ENCODE measurements around the gene HDGF.
"Not testable (repeated sequence)": the region's sequence is repeated elsewhere in the genome, so short reads cannot be mapped to it uniquely, and the experiment has no call there.

HDGF gene

DNA sequence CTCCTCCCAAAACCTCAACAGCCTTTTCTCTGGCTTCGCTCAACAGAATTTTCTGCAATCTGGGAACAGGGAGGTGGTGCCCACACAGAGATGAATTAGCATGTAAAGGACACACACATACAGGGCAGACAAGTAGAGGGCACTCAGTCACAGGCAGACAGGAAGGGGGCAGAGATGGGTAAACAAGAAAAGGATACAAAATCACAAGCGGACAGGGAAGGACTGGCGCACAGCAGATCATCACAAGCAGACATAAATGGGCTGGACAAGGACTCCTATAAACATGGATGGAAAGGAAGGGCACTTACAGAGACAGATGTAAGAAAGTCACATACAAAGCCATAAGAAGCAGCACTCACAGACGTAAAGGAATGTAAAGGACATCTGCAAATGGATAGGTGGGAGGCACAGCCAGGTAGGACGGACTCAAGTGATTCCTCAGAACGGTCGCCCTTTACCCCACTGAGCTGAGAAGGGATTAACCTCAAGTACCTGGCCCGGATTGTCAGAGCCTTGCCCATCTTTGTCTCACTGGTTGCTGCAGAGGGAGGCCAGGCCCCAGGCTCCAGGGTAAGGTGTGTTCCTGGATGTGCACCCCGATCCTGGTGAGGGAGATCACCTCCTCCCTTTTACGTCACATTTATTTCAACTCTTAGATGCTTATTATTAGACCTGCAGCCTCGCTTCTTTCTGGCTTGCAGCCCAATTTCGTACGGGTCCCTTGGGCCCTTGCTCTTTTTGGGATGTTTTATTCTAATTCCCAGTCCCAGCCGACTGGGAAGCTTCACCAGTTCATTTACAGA, 15.0 kb upstream of the HDGF start:
- DNase-seq (ENCODE audit: extremely low read depth, insufficient read length): no peak
- Histone ChIP-seq H3K36me3 (ENCODE audit: control insufficient read depth, insufficient read depth, low read length) (peaks cover 3% of the 10 kb centered on the region), H3K27me3 (replicated peaks; ENCODE audit: control insufficient read depth, insufficient read depth, low read length) (no peaks in the 10 kb centered on the region), H3K4me3 (replicated peaks; ENCODE audit: low read depth, low read length) (peak overlapping the region; percentile 82)
- TF ChIP-seq, protein P1, sequence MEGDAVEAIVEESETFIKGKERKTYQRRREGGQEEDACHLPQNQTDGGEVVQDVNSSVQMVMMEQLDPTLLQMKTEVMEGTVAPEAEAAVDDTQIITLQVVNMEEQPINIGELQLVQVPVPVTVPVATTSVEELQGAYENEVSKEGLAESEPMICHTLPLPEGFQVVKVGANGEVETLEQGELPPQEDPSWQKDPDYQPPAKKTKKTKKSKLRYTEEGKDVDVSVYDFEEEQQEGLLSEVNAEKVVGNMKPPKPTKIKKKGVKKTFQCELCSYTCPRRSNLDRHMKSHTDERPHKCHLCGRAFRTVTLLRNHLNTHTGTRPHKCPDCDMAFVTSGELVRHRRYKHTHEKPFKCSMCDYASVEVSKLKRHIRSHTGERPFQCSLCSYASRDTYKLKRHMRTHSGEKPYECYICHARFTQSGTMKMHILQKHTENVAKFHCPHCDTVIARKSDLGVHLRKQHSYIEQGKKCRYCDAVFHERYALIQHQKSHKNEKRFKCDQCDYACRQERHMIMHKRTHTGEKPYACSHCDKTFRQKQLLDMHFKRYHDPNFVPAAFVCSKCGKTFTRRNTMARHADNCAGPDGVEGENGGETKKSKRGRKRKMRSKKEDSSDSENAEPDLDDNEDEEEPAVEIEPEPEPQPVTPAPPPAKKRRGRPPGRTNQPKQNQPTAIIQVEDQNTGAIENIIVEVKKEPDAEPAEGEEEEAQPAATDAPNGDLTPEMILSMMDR (IDR thresholded peaks at IDR 0.05; ENCODE audit: insufficient read depth, low read length, poor library complexity, severe bottlenecking): no peak

DNA sequence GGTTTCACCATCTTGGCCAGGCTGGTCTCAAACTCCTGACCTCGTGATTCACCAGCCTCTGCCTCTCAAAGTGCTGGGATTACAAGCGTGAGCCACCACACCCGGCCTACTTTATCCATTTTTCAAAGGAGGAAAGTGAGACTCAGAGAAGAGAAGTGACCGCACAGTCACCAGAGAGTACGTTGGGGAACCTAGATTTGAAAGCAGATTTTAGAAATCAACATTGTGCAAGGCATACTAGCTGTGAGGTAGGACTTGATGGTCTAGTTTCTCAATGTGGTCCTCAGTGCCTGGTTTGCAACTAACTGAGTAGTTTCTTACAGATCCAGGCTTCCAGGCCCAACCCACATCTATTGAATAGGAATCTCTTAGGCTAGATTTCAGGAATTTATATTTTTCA, 14.2 kb upstream of the HDGF start:
- DNase-seq (ENCODE audit: extremely low read depth, insufficient read length): no peak
- TF ChIP-seq, protein P1 (IDR thresholded peaks at IDR 0.05; ENCODE audit: insufficient read depth, low read length, poor library complexity, severe bottlenecking): no peak

DNA sequence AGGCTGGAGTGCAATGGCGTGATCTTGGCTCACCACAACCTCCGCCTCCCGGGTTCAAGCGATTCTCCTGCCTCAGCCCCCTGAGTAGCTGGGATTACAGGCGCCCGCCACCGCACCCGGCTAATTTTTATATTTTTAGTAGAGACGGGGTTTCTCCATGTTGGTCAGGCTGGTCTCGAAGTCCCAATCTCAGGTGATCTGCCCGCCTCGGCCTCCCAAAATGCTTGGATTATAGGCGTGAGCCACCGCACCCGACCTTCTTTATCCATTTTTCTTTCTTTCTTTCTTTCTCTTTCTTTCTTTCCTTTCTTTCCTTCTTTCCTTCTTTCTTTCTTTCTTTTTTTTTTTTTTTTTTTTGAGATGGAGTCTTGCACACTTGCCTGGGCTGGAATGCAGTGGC, 13.7 kb upstream of the HDGF start:
- not testable (repeated sequence) for DNase-seq (ENCODE audit: extremely low read depth, insufficient read length); H3K27me3 ChIP-seq (replicated peaks; ENCODE audit: control insufficient read depth, insufficient read depth, low read length); H3K4me3 ChIP-seq (replicated peaks; ENCODE audit: low read depth, low read length); H3K36me3 ChIP-seq (ENCODE audit: control insufficient read depth, insufficient read depth, low read length)

More for the DNA sequence above, 14.2 kb upstream of the HDGF start:
- Histone ChIP-seq H3K36me3 (ENCODE audit: control insufficient read depth, insufficient read depth, low read length) (no peaks in the 10 kb centered on the region), H3K4me3 (replicated peaks; ENCODE audit: low read depth, low read length) (peak overlapping the region; percentile 82; the same call in 1 of the 2 replicates), H3K27me3 (replicated peaks; ENCODE audit: control insufficient read depth, insufficient read depth, low read length) (no peaks in the 10 kb centered on the region)

DNA sequence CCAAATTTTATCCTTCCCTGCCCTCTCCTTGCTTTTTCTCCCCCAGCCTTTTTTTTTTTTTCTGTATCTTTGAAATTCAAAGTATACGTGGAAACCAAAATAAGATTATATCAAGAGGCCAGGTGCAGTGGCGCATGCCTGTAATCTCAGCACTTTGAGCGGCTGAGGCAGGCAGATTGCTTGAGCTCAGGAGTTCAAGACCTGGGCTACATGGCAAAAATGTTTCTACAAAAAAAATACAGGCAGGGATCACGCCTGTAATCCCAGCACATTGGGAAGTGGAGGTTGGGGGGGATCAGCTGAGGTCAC, 9.3 kb upstream of the HDGF start:
- no peak overlapping the region for H3K4me3 ChIP-seq (replicated peaks; ENCODE audit: low read depth, low read length)
- TF ChIP-seq, protein P1 (IDR thresholded peaks at IDR 0.05; ENCODE audit: insufficient read depth, low read length, poor library complexity, severe bottlenecking): no peak
- no peaks in the 10 kb centered on the region for H3K27me3 ChIP-seq (replicated peaks; ENCODE audit: control insufficient read depth, insufficient read depth, low read length)
- H3K36me3 ChIP-seq (ENCODE audit: control insufficient read depth, insufficient read depth, low read length): no peaks in the 10 kb centered on the region
- no peak for DNase-seq (ENCODE audit: extremely low read depth, insufficient read length)

DNA sequence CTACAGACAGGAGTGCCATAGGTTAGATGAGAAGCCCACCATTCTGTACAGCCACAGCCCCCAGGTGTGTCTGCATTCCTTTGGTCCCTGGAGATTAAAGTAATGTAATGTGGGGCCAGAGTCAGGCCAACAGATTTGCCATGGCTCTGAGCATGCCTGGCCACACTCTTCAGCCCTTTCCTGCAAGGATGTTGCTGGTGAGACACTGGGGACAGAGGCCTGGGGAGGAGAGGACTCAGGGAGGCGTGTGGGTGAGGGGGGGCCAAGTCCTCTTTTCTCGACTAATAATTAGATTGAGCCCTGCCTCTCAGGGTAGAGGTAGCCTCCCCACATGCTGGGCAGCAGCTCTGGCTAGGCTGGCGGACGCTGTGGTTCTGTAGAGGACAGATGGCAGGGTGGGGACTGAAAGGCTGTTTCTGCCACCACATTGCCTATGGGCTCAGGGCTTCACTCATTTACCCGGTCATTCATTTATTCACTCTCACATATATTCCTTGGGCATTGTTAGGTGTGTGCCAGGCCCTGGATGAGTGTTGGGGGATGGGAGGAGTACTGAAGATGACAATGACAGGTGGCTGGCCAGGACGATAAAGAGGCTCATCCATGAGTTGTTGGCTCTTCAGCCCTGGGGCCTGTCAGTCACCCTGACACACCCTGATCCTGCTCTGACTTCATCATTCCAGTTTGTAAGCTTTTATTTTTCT, 8.8 kb upstream of the HDGF start:
- Histone ChIP-seq H3K4me3 (replicated peaks; ENCODE audit: low read depth, low read length) (no peak overlapping the region), H3K27me3 (replicated peaks; ENCODE audit: control insufficient read depth, insufficient read depth, low read length) (no peaks in the 10 kb centered on the region), H3K36me3 (ENCODE audit: control insufficient read depth, insufficient read depth, low read length) (no peaks in the 10 kb centered on the region)
- TF ChIP-seq, protein P1 (IDR thresholded peaks at IDR 0.05; ENCODE audit: insufficient read depth, low read length, poor library complexity, severe bottlenecking): no peak
- no peak for DNase-seq (ENCODE audit: extremely low read depth, insufficient read length)

DNA sequence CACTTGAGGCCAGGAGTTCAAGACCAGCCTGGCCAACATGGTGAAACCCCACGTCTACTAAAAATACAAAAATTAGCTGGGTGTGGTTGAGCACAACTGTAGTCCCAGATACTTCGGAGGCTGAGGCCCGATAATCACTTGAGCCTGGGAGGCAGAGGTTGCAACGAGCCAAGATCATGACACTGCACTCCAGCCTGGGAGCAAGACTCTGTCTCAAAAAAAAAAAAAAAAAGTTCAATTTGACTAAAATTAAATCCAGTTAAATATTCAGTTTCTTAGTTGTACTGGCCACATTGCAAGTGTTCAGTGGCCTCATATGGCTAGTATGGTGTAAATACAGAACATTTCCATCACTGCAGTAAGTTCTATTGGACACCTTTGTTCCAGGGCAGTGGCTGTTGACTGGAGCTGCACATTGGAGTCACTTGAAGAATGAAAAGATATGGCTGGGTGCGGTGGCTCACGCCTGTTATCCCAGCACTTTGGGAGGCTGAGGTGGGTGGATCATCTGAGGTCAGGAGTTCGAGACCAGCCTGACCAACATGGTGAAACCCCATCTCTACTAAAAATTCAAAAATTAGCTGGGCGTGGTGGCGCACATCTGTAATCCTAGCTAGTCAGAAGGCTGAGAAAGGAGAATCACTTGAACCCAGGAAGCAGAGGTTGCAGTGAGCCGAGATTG, 6.2 kb upstream of the HDGF start:
- DNase-seq (ENCODE audit: extremely low read depth, insufficient read length); H3K27me3 ChIP-seq (replicated peaks; ENCODE audit: control insufficient read depth, insufficient read depth, low read length); H3K36me3 ChIP-seq (ENCODE audit: control insufficient read depth, insufficient read depth, low read length); H3K4me3 ChIP-seq (replicated peaks; ENCODE audit: low read depth, low read length): not testable (repeated sequence)

All from GM06990 (cell line).